HG02852 (cell line): ENCODE data around the gene PCK2.
A peak's percentile ranks its signal among the peaks of the same experiment; 100 is the strongest.

Experiments
- ATAC-seq: cut with Tn5 transposase; IDR thresholded peaks from one replicate; pipeline ENCODE4 v1.9.1; 2021; ENCODE audit warnings: mild to moderate bottlenecking, moderate library complexity; ENCODE audit not compliant: unreplicated experiment

The PCK2 gene

GRCh38 chr14:24135834-24136683 is 41.9 kb downstream of the PCK2 start, which contains the start of gene PSME1:
PSME1 (plus strand) TSS chr14:24136194; CDS start chr14:24136263, 69 bp downstream.
- ATAC-seq: peak; percentile 87

- ATAC-seq: no peak
Measured at GRCh38 chr14:24136684-24137528, 42.8 kb downstream of the PCK2 start.

- no peak for ATAC-seq
Measured at GRCh38 chr14:24137529-24138395, 43.7 kb downstream of the PCK2 start.

GRCh38 chr14:24138396-24139271 is 44.5 kb downstream of the PCK2 start:
- ATAC-seq: no peak

GRCh38 chr14:24139272-24139934 is 45.3 kb downstream of the PCK2 start:
- no peak for ATAC-seq

- peak; percentile 85 for ATAC-seq
Measured at GRCh38 chr14:24141097-24141880, 47.2 kb downstream of the PCK2 start, which contains the start of gene EMC9. EMC9 (minus strand) TSS chr14:24141591; CDS start chr14:24141304, 287 bp downstream.

GRCh38 chr14:24143511-24143910 is 49.4 kb downstream of the PCK2 start:
- ATAC-seq: no peak

GRCh38 chr14:24144451-24144850 is 50.3 kb downstream of the PCK2 start:
- no peak for ATAC-seq

GRCh38 chr14:24145219-24145618 is 51.1 kb downstream of the PCK2 start:
- ATAC-seq: no peak

- no peak for ATAC-seq
Measured at GRCh38 chr14:24145690-24146452, 51.8 kb downstream of the PCK2 start.

- ATAC-seq: peak; percentile 56
Measured at GRCh38 chr14:24146453-24146977, 52.4 kb downstream of the PCK2 start, which contains the start of gene PSME2. PSME2 (minus strand) TSS chr14:24146610; CDS start chr14:24146581, 29 bp downstream.

- ATAC-seq: peak; percentile 80
Measured at GRCh38 chr14:24146978-24147760, 53.1 kb downstream of the PCK2 start, which contains the start of gene RNF31. RNF31 (plus strand) TSS chr14:24147498; CDS start chr14:24147699, 201 bp downstream.

GRCh38 chr14:24147761-24148428 is 53.8 kb downstream of the PCK2 start:
- no peak for ATAC-seq

GRCh38 chr14:24149302-24149969 is 55.3 kb downstream of the PCK2 start:
- no peak for ATAC-seq

- no peak for ATAC-seq
Measured at GRCh38 chr14:24150061-24150460, 56.0 kb downstream of the PCK2 start.
